CD4-positive, CD25-positive, alpha-beta regulatory T cell (primary cell): ENCODE data around the gene SLC12A7. TPM values are rescaled to one million over a fixed set of nuclear protein-coding genes. Genes with fewer than 3 reads are reported as not detected.

ENCODE experiments used
- ATAC-seq, 2 donors: fragments of 150-1000 bp; cut with Tn5 transposase; one replicate each; pipeline ENCODE4 v1.10.0; 2021; ENCODE audit warnings: low read depth in 2 of 2, moderate number of reproducible peaks in 2 of 2, moderate library complexity in 1 of 2
- DNase-seq, 3 donors: peaks; one replicate each; pipeline versions ENCODE4 v3.0.0 to v3.0.0-alpha.2; 2012 to 2022; ENCODE audit warnings: mixed read lengths in 1 of 3
- H3K27ac ChIP-seq: one replicate; pipeline ENCODE4 v1.7.0; 2013; ENCODE audit warnings: mild to moderate bottlenecking, low read length; ENCODE audit not compliant: insufficient read depth, poor library complexity, severe bottlenecking
- H3K27me3 ChIP-seq: one replicate; pipeline ENCODE4 v1.7.0; 2013; ENCODE audit warnings: low read length; ENCODE audit not compliant: control insufficient read depth, insufficient read depth
- H3K36me3 ChIP-seq: one replicate; pipeline ENCODE4 v1.7.0; 2013; ENCODE audit warnings: mild to moderate bottlenecking, low read length, moderate library complexity; ENCODE audit not compliant: control insufficient read depth, insufficient read depth
- H3K4me1 ChIP-seq: 2 replicates; pipeline ENCODE4 v1.7.0; 2013; ENCODE audit warnings: mild to moderate bottlenecking, low read length; ENCODE audit not compliant: insufficient read depth, control insufficient read depth, poor library complexity, severe bottlenecking
- H3K4me3 ChIP-seq: one replicate; pipeline ENCODE4 v1.7.0; 2013; ENCODE audit warnings: low read depth, mild to moderate bottlenecking, low read length, moderate library complexity
- H3K9me3 ChIP-seq, 2 experiments: 1 replicate in 1 of 2; 2 replicates in 1 of 2; pipeline ENCODE4 v1.7.0; 2013; ENCODE audit warnings: low read length in 2 of 2, mild to moderate bottlenecking in 1 of 2, moderate library complexity in 1 of 2; ENCODE audit not compliant: control insufficient read depth in 2 of 2
- H3K27ac Mint-ChIP-seq, 3 donors: one replicate each; pipeline ENCODE4 v1.8.0; 2020 to 2022; ENCODE audit warnings: mild to moderate bottlenecking in 3 of 3, mixed read lengths in 3 of 3, moderate library complexity in 2 of 3
- H3K27me3 Mint-ChIP-seq: one replicate; pipeline ENCODE4 v1.8.0; 2022; ENCODE audit warnings: mild to moderate bottlenecking, mixed read lengths
- H3K36me3 Mint-ChIP-seq: one replicate; pipeline ENCODE4 v1.8.0; 2020; ENCODE audit warnings: mixed read lengths
- H3K4me1 Mint-ChIP-seq, 4 donors: one replicate each; pipeline ENCODE4 v1.8.0; 2020 to 2022; ENCODE audit warnings: mixed read lengths in 4 of 4, mild to moderate bottlenecking in 1 of 4
- H3K4me3 Mint-ChIP-seq, 4 donors: one replicate each; pipeline ENCODE4 v1.8.0; 2020 to 2022; ENCODE audit warnings: mild to moderate bottlenecking in 4 of 4, mixed read lengths in 4 of 4, moderate library complexity in 3 of 4
- H3K9me3 Mint-ChIP-seq, 7 donors: one replicate each; pipeline ENCODE4 v1.8.0; 2020 to 2022; ENCODE audit warnings: mixed read lengths in 7 of 7, mild to moderate bottlenecking in 3 of 7, moderate library complexity in 2 of 7
- polyA plus RNA-seq, 4 donors: library from polyadenylated mRNA; unstranded; fragments of 300-500 nt; fragmentation: Illumina TruSeq; gene quantifications; one replicate each; pipeline ENCODE4 v1.2.3, GENCODE V29; 2021
- total RNA-seq: library from RNA; stranded (reverse); gene quantifications from one replicate; pipeline ENCODE4 v1.2.3, GENCODE V29; 2022

SLC12A7 gene
- total and polyA plus RNA-seq, 5 donors from 2014 or later = 2.2 to 16.0 (median 7.0) TPM

DNA sequence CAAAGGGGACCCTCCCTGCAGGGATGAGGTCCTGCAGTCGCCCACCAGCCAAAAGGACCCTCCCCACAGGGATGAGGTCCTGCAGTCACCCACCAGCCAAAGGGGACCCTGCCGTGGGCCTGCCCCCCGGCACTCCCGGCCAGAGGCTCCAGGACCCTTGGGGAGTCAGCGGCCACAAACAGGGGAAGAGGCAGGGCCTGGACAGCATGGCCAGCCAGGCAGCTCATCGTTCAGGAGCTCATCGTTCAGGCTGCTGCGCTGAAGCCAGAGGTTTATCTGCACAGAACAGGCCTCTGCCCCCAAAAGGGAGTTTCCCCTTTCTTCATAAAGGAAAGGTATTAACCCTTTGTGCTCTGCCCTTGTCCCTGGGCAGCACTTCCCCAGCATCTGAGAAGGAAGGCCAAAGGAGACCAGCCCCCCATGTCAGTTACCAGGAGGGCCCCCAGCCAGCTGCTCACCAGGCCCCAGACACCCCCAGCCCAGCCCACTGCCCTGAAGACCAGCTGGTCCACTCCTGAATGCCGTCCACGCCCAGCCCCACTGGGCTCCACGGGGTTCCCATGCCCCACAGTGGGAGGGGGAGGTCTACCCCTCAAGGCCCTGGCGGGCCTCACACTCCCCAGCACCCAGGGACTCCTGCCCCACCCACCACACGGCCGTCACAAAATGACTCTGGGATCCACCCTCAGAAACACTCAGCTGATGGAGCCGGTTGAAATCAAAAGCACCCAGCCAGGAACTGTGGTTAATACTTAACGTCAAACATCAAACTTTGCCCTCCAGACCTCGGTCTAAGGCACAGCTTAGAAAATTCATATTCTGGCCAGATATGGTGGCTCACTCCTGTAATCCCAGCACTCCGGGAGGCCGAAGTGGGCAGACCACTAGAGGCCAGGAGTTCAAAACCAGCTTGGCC lies 6.3 kb downstream of the SLC12A7 start:
- Mint-ChIP-seq H3K4me1 (peaks cover 0 to 89% (median 22%) of the 10 kb centered on the region in 4 donors), H3K9me3 (peaks cover 0 to 2% (median 0%) of the 10 kb centered on the region in 7 donors), H3K27me3 (no peaks in the 10 kb centered on the region), H3K4me3 (peak overlapping the region; percentile 77 to 93 (median 88)), H3K27ac (peak overlapping the region; percentile 79 to 99 (median 91)), H3K36me3 (peaks cover 6% of the 10 kb centered on the region)
- Histone ChIP-seq H3K36me3 (no peaks in the 10 kb centered on the region), H3K4me3 (peak overlapping the region; percentile 58), H3K27ac (peak overlapping the region; percentile 93), H3K4me1 (peaks cover 93% of the 10 kb centered on the region), H3K27me3 (no peaks in the 10 kb centered on the region), H3K9me3 (no peaks in the 10 kb centered on the region)
- ATAC-seq (peak; percentile 35 to 53), DNase-seq (peak; percentile 65 to 90 (median 79))

DNA sequence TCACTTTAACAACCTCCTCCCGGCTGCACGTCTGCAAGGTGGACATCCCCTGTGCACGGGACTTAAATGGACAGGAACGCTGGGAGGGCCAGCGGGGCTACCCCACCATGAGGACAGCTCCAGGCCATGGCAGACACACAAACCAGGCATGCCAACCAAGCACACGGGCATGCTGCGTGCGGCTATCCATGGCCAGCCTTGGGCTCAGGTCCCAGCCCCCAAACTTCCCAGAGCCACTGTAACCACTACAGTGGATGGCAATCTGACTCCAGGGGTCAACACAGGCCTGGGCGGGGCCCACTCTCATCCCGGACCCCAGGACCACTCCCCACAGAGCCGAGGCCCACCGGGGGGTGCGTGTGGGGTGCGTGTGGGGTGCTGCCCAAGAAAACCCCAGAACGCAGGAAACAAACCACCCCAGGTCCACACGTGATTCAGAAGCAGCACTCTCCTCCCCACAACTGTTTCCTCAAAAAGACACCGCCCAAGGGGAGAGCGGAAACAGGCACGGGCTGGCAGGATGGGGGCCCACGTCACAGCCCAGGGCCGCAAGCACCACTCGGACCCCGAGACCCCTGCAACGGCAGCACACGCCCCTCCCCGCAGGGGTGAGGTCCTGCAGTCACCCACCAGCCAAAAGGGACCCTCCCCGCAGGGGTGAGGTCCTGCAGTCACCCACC lies 7.4 kb downstream of the SLC12A7 start:
- peaks cover 86% of the 10 kb centered on the region for H3K4me1 ChIP-seq
- peaks cover 0 to 89% (median 20%) of the 10 kb centered on the region in 4 donors for H3K4me1 Mint-ChIP-seq
- H3K4me3 Mint-ChIP-seq = peak overlapping the region in 3 of 4 donors; percentile 86 to 93 (median 91)
- peak overlapping the region; percentile 93 for H3K27ac ChIP-seq
- peaks cover 6% of the 10 kb centered on the region for H3K36me3 Mint-ChIP-seq
- no peaks in the 10 kb centered on the region for H3K9me3 ChIP-seq
- H3K36me3 ChIP-seq = no peaks in the 10 kb centered on the region
- ATAC-seq = peak; percentile 35 to 45
- H3K4me3 ChIP-seq = peak overlapping the region; percentile 58
- H3K9me3 Mint-ChIP-seq = peaks cover 0 to 2% (median 0%) of the 10 kb centered on the region in 7 donors
- no peaks in the 10 kb centered on the region for H3K27me3 Mint-ChIP-seq
- H3K27me3 ChIP-seq = no peaks in the 10 kb centered on the region
- peak; percentile 49 to 90 (median 66) for DNase-seq
- H3K27ac Mint-ChIP-seq = peak overlapping the region; percentile 20 to 99 (median 91)

DNA sequence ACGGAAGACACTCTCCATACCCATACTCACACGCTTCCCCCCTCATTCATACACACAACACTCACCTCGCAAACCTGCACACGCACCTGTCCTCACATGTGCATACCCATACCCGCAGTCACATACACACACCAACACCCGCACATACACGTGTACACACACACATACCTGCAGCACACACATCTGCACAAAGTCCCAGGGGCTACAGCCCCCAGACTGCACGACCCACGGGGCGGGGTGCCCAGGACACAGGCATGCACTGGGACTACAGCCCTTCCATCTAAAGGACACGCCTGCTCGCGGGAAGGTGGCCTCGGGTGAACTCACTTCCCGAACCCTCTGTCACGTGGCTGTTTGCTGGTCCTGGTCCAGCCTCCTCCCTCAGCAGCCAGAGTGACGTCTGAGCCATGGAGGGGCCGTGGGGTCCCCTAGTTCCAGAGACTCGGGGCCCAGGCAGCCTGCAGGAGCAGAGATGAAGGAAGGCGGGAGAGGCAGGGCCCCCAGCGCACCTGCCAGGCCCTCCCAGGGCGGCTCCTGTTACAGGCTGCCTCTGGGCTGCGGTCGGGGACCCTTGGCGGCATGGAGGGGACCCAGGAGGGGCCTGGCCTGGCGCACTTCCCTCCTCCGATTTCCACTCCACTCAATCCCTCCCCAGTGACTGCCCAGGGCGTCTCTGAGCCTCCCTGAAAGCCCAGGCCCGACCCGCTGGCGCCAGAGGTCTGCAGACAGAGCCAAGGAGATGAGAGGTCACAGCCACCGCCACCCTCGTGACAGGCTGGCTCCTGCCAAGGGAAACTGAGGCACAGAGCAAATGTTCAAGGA lies 8.1 kb downstream of the SLC12A7 start:
- Histone ChIP-seq H3K9me3 (no peaks in the 10 kb centered on the region), H3K27ac (peak overlapping the region; percentile 93), H3K27me3 (no peaks in the 10 kb centered on the region), H3K36me3 (no peaks in the 10 kb centered on the region), H3K4me3 (peak overlapping the region; percentile 48), H3K4me1 (peaks cover 86% of the 10 kb centered on the region)
- peak overlapping the region; percentile 9 to 93 (median 88) for H3K4me3 Mint-ChIP-seq
- peaks cover 0 to 2% (median 0%) of the 10 kb centered on the region in 7 donors for H3K9me3 Mint-ChIP-seq
- ATAC-seq = no peak
- peak overlapping the region in 2 of 3 donors; percentile 91 to 99 for H3K27ac Mint-ChIP-seq
- H3K27me3 Mint-ChIP-seq = no peaks in the 10 kb centered on the region
- peaks cover 0 to 90% (median 20%) of the 10 kb centered on the region in 4 donors for H3K4me1 Mint-ChIP-seq
- DNase-seq = peak in 1 of 3 donors; percentile 32
- H3K36me3 Mint-ChIP-seq = peaks cover 6% of the 10 kb centered on the region

- peaks cover 6% of the 10 kb centered on the region for H3K36me3 Mint-ChIP-seq
- ATAC-seq (no peak), DNase-seq (no peak)
- peaks cover 82% of the 10 kb centered on the region for H3K4me1 ChIP-seq
- H3K27me3 Mint-ChIP-seq = no peaks in the 10 kb centered on the region
- peak overlapping the region; percentile 41 for H3K4me3 ChIP-seq
- peak overlapping the region in 2 of 3 donors; percentile 91 to 99 for H3K27ac Mint-ChIP-seq
- no peaks in the 10 kb centered on the region for H3K27me3 ChIP-seq
- H3K4me1 Mint-ChIP-seq = peaks cover 0 to 86% (median 17%) of the 10 kb centered on the region in 4 donors
- peaks cover 0 to 2% (median 0%) of the 10 kb centered on the region in 7 donors for H3K9me3 Mint-ChIP-seq
- H3K9me3 ChIP-seq = no peaks in the 10 kb centered on the region
- H3K4me3 Mint-ChIP-seq = peak overlapping the region; percentile 9 to 91 (median 86)
- H3K27ac ChIP-seq = no peak overlapping the region
- H3K36me3 ChIP-seq = no peaks in the 10 kb centered on the region
These were observed 8.8 kb downstream of the SLC12A7 start for GRCh38 chr5:1103093-1103492.

DNA sequence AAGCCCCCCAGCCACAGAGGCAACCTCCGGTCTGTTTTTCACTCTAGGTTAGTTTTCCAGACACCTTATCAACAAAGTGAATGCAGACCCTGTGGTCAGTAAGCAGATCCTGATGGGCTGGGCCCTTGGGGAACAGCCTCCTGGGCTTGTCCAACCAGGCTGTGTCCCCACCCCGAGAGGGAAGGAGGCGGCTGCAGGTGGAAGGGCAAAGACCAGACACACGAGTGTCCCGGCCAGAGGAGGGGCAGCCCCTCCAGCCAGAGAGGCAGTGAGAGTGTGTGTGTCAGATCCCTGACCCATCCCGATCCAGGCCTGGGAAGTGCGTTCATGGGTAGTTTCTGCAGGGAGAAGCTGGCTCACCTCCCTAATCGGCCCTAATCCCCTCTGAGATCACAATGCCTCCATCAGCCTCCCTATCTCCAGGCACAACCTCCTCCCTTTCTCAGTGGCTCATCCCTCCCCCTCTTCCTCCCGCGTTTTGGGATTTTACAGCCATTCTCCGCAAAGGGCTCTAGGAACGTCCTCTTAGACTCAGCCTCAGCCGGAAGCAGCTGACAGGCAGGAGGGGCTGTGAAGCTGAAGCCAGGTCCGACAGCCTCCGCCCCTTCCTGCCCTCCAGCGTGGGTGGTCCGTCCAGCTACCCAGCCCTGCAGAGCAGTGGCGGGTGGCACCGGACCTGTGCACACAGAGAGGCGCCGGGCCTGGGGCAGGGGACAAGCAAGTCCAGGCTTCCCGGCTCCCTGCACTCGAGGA lies 9.7 kb downstream of the SLC12A7 start:
- peaks cover 10% of the 10 kb centered on the region for H3K36me3 Mint-ChIP-seq
- H3K4me3 ChIP-seq = no peak overlapping the region
- peak overlapping the region in 2 of 4 donors; percentile 51 to 68 for H3K4me3 Mint-ChIP-seq
- DNase-seq (no peak), ATAC-seq (no peak)
- H3K36me3 ChIP-seq = no peaks in the 10 kb centered on the region
- H3K4me1 ChIP-seq = peaks cover 72% of the 10 kb centered on the region
- no peaks in the 10 kb centered on the region for H3K27me3 Mint-ChIP-seq
- H3K27ac Mint-ChIP-seq = peak overlapping the region in 1 of 3 donors; percentile 83
- no peaks in the 10 kb centered on the region for H3K27me3 ChIP-seq
- H3K9me3 Mint-ChIP-seq = peaks cover 0 to 2% (median 0%) of the 10 kb centered on the region in 7 donors
- no peaks in the 10 kb centered on the region for H3K9me3 ChIP-seq
- H3K4me1 Mint-ChIP-seq = peaks cover 0 to 83% (median 12%) of the 10 kb centered on the region in 4 donors
- H3K27ac ChIP-seq = no peak overlapping the region

GRCh38 chr5:1100664-1101574 lies 10.9 kb downstream of the SLC12A7 start:
- Histone ChIP-seq H3K9me3 (no peaks in the 10 kb centered on the region), H3K36me3 (peaks cover 2% of the 10 kb centered on the region), H3K4me1 (peaks cover 60% of the 10 kb centered on the region), H3K27ac (no peak overlapping the region), H3K27me3 (no peaks in the 10 kb centered on the region), H3K4me3 (no peak overlapping the region)
- peaks cover 0 to 2% (median 0%) of the 10 kb centered on the region in 7 donors for H3K9me3 Mint-ChIP-seq
- no peaks in the 10 kb centered on the region for H3K27me3 Mint-ChIP-seq
- H3K4me3 Mint-ChIP-seq = no peak overlapping the region
- H3K36me3 Mint-ChIP-seq = peaks cover 16% of the 10 kb centered on the region
- H3K4me1 Mint-ChIP-seq = peaks cover 0 to 80% (median 10%) of the 10 kb centered on the region in 4 donors
- no peak for ATAC-seq
- peak overlapping the region in 2 of 3 donors; percentile 31 to 48 for H3K27ac Mint-ChIP-seq
- no peak for DNase-seq
